Activated naive CD4-positive, alpha-beta T cell (primary cell): Measurements from ENCODE around the gene SYNGR2.
A peak's percentile ranks its signal among the peaks of the same experiment; 100 is the strongest.
"Not testable (repeated sequence)": the region's sequence is repeated elsewhere in the genome, so short reads cannot be mapped to it uniquely, and the experiment has no call there.

Experiments used
- DNase-seq, 4 experiments: peaks; one replicate each; lab custom pipeline; 2025; lab: John Stamatoyannopoulos, UW

Gene SYNGR2

GRCh38 chr17:78130090-78130436 is 38.3 kb upstream of the SYNGR2 start:
- no peak for DNase-seq

DNA sequence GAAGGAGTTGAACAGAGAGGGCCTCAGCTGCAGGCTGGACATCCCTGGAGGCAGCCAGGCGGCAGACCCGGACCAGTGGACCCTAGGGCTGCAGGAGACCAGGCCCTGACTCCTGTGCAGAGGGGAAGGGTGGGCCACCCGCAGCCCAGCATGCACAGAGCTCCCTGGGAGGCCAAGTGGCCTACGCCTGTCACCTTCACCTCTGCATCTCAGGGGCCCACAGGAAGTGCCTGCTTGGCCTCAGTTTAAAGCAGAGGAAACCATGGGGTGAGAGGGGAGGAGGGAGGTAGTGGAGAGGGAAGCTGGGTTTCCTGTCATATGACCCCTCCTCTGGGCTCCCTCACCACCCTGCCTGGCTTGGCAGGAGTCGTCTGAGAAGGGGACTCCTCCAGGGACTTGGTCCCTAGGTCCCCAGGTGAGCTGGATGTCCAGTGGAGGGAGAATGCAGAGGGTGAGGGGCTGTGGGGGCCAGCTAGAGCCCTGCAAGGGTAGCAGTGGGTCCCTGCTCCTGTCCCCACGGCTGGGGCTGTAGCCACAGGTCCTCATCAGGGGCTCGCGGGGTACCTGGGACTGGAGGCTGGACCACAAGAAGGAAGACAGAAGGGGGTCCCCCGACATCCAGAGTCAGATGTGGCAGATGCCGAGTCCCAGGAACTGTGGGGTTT is 37.8 kb upstream of the SYNGR2 start, which contains the start of gene TMC8:
Gene TMC8 (plus strand): TSS at position 335 of the 665 bp plus-strand sequence. CDS start 818 bp downstream, outside the sequence.
- DNase-seq, result peak in 2 of 4 experiments; percentile 64 to 73

DNA sequence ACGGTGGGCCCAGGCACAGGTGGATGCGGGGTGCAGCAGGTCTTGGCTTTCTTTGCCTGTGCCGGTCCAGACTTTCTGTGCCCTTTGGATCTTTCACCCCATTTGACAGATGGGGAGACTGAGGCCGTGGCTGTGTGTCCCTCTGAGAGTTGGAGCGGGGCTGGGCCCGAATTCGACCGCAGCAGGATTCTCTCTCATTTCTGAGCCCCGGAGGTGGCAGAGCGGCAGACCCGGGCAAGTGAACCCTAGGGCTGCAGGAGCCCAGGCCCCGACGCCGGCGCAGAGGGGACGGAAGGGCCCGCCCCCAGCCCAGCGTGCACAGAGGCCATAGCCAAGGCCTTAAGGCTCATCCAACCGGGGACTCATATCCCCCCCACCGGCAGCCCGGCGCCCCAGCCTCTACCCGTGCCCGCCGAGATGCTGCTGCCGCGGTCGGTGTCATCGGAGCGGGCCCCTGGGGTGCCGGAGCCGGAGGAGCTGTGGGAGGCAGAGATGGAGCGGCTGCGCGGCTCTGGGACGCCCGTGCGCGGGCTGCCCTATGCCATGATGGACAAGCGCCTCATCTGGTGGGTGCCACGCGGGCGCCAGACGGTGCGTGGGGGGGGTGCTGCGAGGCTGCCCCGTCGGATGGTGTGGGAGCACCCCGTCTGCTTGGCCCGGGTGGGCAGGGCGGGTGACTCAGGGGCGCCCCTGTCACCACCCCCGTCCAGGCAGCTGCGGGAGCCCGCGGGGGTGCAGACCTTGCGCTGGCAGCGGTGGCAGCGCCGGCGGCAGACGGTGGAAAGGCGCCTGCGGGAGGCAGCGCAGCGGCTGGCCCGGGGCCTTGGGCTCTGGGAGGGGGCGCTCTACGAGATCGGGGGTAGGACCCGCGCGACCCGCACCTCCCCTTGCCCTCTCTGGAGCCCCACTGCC is 37.0 kb upstream of the SYNGR2 start:
- peak in 1 of 4 experiments; percentile 45 for DNase-seq

DNA sequence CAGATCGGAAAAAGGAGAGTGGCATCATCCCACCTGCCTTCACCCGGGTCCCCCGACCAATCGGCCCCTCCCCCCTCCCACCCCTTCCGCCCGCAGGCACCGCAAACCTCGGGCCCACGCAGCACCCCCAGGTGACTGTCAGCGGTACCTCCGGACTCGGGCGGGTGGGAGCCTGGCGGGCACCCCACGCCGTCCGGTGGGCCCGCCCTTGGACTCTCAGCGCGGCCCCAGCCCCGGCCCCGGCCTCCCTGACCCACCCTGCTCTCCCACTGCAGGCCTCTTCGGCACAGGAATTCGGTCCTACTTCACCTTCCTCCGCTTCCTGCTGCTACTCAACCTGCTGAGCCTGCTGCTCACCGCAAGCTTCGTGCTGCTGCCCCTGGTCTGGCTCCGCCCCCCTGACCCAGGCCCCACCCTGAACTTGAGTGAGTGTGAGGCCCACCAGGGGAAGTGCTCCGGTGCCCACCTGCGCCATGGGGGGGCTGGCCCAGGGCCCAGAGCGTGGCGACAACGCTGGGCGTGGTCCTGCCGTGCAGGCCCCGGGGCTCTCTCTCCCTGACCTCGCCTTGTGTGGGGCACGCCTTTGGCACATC is 36.2 kb upstream of the SYNGR2 start:
- peak in 2 of 4 experiments; percentile 45 to 50 for DNase-seq

DNA sequence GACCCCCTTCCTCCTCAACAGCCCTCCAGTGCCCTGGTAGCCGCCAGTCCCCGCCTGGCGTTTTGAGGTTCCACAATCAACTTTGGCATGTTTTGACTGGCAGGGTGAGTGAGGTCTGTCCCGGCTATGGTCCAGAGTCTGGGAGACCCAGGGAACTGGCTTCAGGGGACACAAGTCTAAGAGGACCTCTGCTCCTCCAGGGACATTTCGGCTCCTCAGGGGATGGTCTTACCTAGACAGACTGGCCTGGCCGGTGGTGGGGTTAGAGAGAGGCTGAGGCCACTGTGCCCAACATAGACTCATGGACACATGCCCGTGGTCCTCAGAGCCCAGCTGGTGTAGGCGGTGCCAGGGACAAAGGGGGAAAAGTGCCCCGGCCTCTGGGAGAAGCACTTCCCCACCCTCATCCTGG is 35.6 kb upstream of the SYNGR2 start:
- DNase-seq, result no peak

DNA sequence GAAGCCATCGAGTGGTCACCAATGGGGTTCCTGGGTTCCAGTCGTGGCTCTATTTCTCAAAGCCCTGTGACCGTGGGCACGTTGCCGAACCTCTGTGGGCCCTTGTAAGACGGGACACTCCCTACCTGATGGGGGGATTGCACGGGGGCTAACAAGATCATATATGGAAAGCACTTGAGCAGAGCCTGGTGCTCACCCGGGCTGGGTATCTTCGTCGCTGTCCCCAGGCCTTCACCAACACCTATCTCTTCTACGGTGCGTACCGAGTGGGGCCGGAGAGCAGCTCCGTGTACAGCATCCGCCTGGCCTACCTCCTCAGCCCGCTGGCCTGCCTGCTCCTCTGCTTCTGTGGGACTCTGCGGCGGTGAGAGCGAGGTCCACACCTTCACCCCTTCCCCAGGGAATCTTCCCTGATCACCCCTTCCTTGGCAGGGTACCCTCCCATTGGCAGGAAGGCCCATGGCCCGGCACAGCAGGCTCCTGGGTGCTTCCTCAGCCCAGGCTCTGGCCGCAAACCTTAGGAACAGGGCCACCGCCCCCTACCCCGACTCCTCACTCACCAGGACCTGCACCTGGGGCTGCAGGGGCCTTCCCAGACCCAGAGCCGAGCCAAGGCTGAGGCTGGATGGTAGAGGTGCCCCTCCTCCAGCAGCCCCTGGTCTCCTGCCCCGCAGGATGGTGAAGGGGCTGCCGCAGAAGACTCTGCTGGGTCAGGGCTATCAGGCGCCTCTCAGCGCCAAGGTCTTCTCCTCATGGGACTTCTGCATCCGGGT is 35.0 kb upstream of the SYNGR2 start:
- no peak for DNase-seq

DNA sequence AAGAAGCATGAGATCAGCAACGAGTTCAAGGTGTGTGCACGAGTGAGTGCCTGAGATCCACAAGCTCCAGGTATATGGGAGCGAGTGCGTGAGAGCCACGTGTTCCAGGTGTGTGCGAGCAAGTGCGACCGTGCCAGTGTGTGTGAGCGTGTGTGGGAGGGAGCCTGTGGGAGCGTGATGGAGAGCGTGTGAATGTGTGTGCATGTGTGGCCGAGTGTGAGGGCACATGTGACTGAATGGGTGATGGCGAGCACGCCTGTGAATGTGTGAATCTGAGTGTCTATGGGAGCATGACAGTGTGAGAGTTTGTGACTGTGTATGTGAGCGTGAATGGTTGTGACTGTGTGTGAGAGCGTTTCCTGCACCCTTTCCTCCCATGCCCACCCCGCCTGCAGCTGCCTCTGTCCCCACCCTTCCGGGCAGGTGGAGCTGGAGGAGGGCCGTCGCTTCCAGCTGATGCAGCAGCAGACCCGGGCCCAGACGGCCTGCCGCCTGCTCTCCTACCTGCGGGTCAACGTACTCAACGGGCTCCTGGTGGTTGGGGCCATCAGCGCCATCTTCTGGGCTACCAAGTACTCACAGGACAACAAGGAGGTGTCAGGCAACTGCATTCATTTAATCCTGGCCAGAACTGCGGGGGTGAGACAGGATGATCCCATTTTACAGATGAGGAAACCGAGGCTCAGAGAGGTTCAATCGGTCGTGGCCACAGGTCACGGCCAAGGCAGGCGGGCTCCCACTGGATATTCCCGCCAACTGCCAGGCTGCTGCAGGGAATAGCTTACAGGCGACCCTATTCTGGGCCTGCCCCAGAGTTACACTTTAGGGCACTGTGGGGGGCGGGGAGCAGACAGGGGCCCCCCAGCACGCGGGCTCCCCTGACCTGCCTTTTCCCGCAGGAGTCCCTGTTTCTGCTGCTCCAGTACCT is 34.1 kb upstream of the SYNGR2 start:
- DNase-seq, result peak in 3 of 4 experiments; percentile 41 to 67 (median 55)

GRCh38 chr17:78134899-78135385 is 33.4 kb upstream of the SYNGR2 start:
- DNase-seq, result no peak

GRCh38 chr17:78135858-78136500 is 32.4 kb upstream of the SYNGR2 start:
- no peak for DNase-seq

DNA sequence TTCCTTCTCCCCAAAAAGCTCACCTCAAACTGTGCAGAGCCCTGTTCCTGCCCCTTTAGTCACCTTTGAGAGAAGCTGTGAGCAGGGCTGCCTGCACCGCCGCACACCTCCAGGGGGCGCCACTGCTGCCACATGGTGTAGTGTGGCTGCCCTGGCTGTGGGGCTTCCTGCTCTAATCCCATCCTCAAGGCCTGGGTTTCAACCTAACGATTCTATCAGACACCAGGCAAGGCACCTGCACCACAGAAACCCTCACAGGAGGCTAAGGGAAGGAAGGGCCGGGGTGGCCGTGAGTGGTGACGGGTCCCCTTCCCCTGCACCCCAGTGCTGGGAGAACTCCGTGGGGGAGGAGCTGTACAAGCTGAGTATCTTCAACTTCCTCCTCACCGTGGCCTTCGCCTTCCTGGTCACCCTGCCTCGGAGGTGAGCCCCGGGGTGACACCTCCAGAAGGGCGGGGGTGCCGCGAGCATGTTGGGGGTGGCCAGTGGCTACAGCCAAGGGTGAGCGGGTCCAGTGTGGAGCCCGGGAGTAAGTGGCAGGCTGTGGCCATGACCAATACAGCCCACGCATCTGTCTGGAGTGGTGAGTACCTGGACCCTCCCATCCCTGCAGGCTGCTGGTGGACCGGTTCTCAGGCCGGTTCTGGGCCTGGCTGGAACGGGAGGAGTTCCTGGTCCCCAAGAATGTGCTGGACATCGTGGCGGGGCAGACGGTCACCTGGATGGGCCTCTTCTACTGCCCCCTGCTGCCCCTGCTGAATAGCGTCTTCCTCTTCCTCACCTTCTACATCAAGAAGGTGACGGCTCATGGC is 30.8 kb upstream of the SYNGR2 start:
- DNase-seq, result peak in 2 of 4 experiments; percentile 31 to 54

GRCh38 chr17:78138204-78139060 is 29.9 kb upstream of the SYNGR2 start:
- no peak for DNase-seq

DNA sequence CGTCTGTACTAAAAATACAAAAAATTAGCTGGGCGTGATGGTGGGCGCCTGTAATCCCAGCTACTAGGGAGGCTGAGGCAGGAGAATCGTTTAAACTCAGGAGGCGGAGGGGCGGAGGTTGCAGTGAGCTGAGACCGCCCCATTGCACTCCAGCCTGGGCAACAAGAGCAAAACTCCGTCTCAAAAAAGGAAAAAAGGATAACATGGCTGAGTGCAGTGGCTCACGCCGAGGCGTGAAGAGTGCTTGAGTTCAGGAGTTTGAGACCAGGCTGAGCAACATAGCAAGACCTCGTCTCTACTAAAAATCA is 28.6 kb upstream of the SYNGR2 start:
- not testable (repeated sequence) for DNase-seq

DNA sequence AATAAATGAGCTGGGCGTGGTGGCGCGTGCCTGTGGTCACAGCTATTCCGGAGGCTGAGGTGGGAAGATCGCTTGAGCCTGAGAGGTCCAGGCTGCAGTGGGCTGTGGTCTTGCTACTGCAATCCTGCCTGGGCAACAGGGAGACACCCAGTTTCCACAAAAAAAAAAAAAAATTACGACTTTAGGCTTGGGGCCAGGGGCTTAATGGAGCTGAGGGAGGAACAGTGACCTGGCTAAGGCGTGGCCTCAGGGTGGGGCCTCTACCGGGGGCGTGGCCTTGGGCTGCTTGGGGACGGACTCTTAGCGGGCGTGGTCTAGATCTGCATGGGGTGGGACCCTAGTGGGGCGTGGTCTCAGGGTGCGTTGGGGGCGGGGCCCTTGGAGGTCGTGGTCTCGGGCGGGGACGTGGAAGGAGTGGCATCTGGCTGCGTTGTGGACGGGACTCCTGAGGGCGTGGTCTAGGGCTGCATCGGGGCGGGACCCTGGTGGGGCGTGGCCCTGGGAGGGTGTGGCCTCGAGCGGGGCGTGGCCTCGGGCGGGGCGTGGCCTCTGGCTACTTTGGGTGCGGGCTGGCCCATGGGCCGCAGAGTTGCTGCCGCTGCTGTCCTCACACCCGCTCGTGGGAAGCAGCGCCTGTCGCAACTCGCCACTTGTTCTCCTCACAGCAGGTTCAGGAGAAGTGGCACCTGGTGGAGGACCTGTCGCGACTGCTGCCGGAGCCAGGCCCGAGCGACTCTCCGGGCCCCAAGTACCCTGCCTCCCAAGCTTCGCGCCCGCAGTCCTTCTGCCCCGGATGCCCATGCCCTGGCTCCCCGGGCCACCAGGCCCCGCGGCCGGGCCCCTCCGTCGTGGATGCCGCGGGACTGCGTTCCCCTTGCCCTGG is 28.0 kb upstream of the SYNGR2 start:
- DNase-seq, result peak; percentile 74 to 87 (median 83)

DNA sequence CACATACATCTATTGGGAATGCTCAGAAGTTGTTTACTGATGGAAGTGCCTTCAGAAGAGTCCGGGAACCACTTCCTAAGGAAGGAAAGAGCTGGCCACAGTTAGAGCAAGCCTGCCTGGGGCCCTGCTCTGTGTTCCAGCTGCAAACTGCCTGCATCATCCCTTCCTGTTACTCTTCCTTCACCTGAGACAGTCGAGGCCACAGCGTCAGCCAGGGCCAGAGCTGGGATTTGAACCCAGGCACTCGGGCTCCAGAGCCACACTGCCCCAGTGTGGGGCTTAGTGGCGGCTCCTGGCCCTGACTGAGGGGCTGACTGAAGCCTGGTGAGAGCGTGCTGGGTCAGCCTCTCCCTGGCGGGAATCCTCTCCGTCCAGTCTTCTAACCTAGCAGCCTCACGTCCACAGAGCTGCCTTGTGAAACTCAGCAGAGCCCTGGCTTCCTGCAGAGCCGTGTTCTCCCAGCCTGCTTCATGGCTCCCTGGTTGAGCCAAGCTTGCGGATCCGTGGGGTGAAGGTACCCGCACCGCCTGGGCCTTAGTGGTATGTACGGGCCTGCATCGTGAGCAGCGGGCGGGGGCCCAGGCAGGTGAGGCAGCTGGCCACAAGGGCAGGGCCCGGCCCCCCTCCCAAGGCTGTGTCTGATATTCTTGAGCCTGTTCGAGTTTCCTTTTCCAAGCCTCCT is 26.8 kb upstream of the SYNGR2 start:
- no peak for DNase-seq

DNA sequence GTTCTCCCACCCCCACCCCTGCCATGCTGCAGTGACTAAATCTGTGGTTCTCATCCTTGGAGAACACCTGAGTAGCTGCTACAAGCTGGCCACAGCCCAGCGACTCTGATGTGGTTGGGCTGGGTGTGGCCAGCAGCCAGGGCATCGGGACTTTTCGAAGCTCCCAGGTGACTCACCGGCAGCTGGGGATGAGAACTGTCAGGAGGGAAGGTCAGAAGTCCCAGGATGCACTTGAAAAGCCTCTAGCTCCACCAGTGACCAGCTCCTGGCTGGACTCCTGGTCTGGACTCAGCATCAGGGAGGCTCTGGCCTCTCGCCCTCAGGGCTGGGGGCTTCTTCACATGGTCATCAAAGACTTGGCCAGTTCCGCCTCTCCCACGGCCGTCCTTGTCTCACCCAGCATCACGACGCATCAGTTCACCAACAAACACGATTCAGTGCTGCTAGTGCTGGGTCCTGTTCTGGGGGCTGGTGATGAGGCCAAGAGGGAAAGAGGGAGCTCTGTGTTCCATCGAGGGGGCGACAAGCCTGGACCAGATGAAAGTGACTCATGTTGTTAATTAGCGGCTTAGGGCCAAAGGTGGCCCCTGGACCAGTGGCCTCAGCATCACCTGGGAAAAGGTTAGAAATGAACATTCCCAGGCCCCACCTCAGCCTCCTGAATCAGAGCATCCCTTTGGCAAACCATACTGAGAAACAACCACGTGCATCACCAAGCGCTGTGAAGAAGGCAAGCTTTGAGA is 26.1 kb upstream of the SYNGR2 start:
- DNase-seq, result no peak
